Putamen (tissue), 1 donor: ENCODE measurements around the gene TAB2.
"Not testable (repeated sequence)": the region's sequence is repeated elsewhere in the genome, so short reads cannot be mapped to it uniquely, and the experiment has no call there.

Experiments used
- DNase-seq: peaks from one replicate; pipeline ENCODE4 v3.0.0-alpha.2; 2016; ENCODE audit warnings: low spot score

The TAB2 gene

GRCh38 chr6:149334201-149334600 is 16.7 kb downstream of the TAB2 start:
- DNase-seq, result no peak

GRCh38 chr6:149334682-149335160 is 17.2 kb downstream of the TAB2 start:
- no peak for DNase-seq

DNA sequence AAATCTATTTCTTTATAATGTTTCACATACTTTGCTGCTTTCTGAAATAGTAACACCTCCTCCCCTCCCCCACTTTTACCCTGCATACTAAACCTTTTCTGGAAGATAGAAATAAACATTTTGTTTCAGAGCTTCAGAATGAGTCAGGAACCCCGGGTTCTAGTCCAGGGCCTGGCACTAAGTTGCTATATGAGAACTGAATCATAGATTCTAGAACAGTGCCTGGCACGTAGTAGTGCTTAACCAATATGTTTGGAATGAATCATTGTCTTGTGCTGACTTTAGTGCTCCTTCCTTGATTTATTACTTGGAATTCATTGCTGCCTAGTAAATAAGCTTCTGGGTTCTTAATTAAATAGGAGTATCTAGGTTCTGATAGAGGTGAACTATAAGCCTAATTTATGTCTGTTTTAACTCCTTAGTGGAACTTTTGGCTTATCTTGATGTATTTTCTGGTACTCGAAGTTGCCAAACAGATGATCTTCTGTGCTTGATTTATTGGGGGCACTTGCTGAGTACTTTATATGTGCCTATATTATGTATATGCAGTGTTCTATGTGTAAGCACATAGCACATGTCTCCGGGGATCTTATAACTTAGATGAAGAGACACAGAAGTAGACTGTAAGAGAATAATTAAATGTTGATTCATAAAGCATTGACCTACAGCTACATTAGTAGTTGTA is 18.6 kb downstream of the TAB2 start:
- no peak for DNase-seq

DNA sequence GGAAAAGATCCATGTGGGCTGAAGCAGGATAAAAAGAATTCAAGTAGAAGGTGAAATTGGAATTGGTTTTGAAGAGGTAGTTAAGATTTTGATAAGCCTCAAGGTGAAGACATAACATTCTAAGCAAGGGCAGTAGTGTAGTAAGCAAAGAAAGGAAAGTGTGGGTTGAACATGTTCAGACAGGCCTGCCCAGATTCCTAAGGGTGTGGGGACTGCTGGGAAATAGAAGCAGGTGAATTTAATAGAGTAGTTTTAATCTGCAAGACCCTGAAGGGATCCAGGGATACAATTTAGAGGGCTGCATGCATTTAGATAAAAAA is 19.1 kb downstream of the TAB2 start:
- DNase-seq, result no peak

DNA sequence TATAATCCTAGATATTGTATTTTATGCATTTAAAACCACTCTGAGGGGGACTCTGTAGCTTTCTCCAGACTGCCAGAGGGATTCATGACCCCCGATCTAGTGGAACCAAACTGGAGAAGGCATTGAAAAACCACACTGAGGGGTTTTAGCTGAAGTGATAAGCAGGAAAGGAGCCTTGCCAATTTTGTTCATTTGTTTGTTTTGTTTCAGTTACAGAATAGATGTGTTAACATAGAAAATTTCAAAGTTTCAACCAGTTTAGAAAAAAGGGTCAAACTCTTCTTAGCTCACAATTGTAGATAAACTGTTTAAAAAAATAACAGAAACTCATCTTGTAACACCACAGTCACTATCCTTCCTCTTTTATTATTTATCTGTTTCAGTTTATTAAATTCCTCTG is 19.8 kb downstream of the TAB2 start:
- no peak for DNase-seq

- DNase-seq, result no peak
Measured at GRCh38 chr6:149340200-149340599, 22.7 kb downstream of the TAB2 start.

DNA sequence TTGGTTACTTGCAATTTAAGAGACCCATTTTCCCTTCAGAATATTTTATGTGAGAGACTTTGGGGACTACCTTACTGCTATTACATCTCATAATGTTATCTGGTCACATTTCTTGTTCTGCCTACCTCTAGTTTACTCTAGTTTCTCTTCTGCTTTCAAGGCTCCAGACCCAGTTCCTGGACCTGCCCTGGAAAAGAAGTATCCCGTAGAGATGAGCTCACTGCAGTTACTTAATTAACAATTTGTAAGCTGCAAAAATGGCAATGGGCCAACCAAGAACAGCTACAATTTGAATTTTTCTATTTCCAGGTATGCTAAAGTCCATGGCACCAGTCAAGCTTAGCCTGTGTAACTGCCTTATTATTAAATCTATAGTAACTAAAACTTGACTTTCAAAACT is 25.0 kb downstream of the TAB2 start:
- DNase-seq, result no peak

DNA sequence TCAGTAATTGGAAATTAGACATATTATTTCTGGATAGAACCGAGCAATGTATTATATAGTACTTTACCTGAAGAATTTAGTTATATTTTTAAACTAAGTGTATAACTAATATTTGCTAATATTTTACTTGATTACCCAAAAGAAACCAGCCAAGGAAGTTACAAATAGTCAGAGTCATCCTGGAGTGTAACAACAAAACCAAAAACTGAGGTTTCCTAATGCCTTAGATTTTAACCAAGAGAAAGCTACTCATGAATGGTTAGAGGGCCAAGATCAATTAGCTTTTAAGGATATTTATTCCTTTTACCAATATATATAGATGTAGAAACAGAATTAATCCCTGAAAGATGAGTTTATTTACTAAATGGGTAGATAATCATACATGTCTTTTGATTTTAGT is 26.0 kb downstream of the TAB2 start:
- no peak for DNase-seq

GRCh38 chr6:149346078-149346477 is 28.6 kb downstream of the TAB2 start:
- DNase-seq, result no peak

- DNase-seq, result no peak
Measured at GRCh38 chr6:149347067-149347466, 29.6 kb downstream of the TAB2 start.

- not testable (repeated sequence) for DNase-seq
Measured at GRCh38 chr6:149349279-149349678, 31.8 kb downstream of the TAB2 start.

DNA sequence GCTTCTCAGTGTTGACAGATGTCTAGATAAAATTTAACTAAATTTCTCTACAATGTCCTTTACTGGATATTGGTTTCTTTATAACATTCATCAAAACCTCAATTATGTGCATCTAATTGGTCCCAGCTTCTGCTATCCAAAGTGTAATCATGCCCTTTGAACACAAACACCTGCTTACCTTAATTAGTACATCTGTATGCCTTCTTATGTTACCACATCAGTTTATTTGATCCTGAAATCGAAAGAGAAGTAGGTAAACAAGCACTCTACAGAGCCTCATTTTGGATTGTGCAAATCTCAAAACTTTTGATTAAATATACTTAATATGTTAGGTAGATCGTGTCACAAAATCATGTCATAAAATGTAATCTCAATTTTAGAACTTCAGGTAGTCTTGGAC is 36.5 kb downstream of the TAB2 start:
- DNase-seq, result no peak

GRCh38 chr6:149356081-149356750 is 38.7 kb downstream of the TAB2 start:
- DNase-seq, result no peak

DNA sequence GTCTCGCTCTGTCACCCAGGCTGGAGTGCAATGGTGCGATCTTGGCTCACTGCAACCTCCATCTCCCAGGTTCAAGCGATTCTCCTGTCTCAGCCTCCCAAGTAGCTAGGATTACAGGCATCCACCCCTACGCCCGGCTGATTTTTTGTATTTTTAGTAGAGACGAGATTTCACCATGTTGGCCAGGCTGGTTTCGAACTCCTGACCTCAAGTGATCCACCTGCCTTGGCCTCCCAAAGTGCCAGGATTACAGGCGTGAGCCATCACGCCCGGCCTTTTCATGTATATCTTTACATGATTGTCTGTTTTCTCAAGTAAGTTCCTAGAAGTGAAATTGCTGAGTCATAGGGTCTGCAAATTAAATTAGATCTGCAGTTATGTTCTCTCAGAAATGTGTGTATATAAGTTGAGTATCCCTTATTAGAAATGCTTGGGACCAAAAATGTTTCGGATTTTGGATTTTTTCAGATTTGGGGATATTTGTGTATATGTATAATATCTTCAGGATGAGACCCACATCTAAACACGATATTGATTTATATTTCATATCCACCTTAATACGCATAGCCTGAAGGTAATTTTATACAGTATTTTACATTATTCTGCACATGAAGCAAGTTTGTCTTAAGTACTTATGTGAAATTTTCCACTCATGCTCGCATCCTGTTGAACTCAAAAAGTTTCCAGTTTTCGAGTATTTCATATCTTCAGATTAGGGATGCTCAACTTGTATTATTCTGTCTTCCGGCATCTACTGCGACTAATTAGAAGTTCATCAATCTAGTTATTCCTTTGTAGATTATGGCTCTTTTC is 40.4 kb downstream of the TAB2 start:
- DNase-seq, result no peak

- no peak for DNase-seq
Measured at GRCh38 chr6:149359440-149359839, 41.9 kb downstream of the TAB2 start.

DNA sequence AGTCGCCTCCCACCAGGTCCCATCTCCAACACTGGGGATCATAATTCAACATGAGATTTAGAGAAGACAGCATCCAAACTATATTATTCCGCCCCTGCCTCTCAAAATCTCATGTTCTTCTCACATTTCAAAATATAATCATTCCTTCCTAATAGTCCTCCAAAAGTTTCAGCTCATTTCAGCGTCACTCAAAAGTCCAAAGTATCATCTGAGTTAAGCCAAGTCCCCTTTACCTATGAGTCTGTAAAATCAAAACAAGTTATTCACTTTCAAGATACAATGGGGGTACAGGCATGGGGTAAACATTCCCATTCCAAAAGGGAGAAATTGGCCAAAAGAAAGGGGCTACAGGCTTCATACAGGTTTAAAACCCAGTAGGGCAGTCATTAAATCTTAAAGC is 43.0 kb downstream of the TAB2 start:
- no peak for DNase-seq

DNA sequence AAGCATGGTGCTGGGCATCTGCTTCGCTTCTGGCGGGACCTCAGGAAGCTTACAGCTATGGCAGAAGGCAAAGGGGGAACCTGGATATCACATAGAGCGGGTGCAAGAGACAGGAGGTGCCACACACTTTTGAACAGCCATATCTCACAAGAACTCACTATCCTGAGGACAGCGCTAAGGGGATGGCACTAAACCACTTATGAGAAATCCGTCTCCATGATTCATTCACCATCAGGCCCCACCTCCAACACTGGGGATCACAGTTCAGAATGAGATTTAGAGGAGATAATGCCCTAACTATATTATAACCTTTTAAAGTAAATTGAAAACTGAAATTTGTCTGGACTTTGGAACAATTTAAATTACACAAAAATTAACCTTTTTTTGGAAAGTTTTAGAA is 44.8 kb downstream of the TAB2 start:
- no peak for DNase-seq

DNA sequence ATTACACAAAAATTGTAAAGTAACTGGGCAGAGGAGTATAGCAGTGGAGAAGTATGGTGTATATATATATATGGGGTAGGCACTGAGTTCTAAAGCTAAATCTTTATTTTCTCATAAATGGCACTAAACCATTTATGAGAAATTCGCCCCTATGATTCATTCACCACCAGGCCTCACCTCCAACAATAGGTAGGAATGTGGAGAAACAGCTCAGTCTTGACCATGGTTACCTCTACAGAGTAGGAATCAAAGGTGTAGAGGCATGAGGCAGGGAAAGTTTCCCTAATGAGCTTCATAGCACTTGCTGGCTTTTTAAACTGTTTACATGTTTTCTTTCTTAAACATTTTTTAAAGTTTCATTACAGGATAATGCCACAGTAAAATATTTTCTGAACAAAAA is 45.6 kb downstream of the TAB2 start:
- no peak for DNase-seq

GRCh38 chr6:149364557-149364956 is 47.0 kb downstream of the TAB2 start:
- no peak for DNase-seq

- no peak for DNase-seq
Measured at GRCh38 chr6:149365197-149365596, 47.7 kb downstream of the TAB2 start.

DNA sequence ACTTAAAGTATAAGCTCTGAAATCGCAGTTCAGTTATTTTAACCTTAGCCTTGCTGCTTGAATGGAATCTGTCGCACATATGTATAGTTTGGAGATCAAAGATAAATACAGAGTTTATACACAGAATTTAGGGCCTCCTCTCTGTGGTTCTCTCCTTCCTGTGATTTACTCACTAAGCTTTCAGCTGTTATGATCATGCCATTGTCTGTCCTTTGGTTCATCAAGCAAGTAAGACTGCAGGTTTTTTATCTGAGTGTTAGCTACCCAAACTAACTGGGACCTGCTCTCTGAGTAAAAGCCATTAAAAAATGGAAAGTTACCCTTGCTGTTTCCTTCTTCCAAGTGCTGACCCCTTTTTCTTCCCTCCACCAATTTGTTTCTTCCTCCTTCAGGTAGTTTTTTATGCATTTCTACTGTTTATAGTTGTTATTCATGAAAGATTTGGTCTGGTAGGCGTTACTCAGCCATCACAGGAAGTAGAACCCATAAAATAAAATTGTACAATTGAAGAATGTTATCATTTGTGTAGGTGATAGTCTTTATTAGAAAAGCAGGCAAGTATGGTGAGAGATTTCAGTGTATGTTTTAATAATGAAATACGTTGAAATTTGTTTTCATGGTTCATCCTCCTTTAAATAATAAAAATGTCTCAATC is 48.9 kb downstream of the TAB2 start:
- no peak for DNase-seq

- DNase-seq, result no peak
Measured at GRCh38 chr6:149368065-149368464, 50.6 kb downstream of the TAB2 start.

GRCh38 chr6:149371154-149371553 is 53.6 kb downstream of the TAB2 start:
- DNase-seq, result no peak
